PFSK-1 (cell line): ENCODE results near the gene TMEM129.

Experiments used
- POLR2AphosphoS5 ChIP-seq: IDR thresholded peaks from 2 replicates; pipeline ENCODE4 v1.6.1; 2012; ENCODE audit warnings: low read depth, mild to moderate bottlenecking, control low read depth, low read length, moderate library complexity
- TAF1 ChIP-seq: IDR thresholded peaks from 2 replicates; pipeline ENCODE4 v1.6.1; 2012; ENCODE audit warnings: low read length, control low read depth, borderline replicate concordance; ENCODE audit not compliant: insufficient read depth
- TF ChIP-seq, protein P1 (sequence below), 2 experiments: IDR thresholded peaks; 2 replicates each; pipeline versions ENCODE4 v1.6.1 to v1.8.0; 2011 to 2012; ENCODE audit warnings: low read depth in 2 of 2, low read length in 2 of 2, control low read depth in 1 of 2, inconsistent platforms in 1 of 2, mild to moderate bottlenecking in 1 of 2, moderate library complexity in 1 of 2; ENCODE audit not compliant: insufficient read depth in 1 of 2

DNA sequence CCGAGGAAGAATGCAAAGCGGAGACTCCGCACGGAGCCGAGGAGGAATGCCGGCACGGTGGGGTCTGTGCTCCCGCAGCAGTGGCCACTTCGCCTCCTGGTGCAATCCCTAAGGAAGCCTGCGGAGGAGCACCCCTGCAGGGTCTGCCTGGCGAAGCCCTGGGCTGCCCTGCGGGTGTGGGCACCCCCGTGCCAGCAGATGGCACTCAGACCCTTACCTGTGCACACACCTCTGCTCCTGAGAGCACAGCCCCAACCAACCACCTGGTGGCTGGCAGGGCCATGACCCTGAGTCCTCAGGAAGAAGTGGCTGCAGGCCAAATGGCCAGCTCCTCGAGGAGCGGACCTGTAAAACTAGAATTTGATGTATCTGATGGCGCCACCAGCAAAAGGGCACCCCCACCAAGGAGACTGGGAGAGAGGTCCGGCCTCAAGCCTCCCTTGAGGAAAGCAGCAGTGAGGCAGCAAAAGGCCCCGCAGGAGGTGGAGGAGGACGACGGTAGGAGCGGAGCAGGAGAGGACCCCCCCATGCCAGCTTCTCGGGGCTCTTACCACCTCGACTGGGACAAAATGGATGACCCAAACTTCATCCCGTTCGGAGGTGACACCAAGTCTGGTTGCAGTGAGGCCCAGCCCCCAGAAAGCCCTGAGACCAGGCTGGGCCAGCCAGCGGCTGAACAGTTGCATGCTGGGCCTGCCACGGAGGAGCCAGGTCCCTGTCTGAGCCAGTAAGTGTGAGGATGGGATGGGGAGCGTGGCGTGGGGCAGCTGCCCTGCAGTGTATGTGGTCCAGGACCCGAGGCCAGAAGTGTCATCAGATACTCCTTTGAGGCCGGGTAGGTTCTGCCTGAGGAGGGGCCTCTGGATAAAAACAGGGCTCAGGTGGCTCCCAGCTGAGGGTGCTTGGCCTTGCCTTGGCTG is 7.2 kb upstream of the TMEM129 start:
- TF ChIP-seq POLR2AphosphoS5 (no peak), TAF1 (no peak)
- TF ChIP-seq, protein P1, sequence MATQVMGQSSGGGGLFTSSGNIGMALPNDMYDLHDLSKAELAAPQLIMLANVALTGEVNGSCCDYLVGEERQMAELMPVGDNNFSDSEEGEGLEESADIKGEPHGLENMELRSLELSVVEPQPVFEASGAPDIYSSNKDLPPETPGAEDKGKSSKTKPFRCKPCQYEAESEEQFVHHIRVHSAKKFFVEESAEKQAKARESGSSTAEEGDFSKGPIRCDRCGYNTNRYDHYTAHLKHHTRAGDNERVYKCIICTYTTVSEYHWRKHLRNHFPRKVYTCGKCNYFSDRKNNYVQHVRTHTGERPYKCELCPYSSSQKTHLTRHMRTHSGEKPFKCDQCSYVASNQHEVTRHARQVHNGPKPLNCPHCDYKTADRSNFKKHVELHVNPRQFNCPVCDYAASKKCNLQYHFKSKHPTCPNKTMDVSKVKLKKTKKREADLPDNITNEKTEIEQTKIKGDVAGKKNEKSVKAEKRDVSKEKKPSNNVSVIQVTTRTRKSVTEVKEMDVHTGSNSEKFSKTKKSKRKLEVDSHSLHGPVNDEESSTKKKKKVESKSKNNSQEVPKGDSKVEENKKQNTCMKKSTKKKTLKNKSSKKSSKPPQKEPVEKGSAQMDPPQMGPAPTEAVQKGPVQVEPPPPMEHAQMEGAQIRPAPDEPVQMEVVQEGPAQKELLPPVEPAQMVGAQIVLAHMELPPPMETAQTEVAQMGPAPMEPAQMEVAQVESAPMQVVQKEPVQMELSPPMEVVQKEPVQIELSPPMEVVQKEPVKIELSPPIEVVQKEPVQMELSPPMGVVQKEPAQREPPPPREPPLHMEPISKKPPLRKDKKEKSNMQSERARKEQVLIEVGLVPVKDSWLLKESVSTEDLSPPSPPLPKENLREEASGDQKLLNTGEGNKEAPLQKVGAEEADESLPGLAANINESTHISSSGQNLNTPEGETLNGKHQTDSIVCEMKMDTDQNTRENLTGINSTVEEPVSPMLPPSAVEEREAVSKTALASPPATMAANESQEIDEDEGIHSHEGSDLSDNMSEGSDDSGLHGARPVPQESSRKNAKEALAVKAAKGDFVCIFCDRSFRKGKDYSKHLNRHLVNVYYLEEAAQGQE (IDR thresholded peaks at IDR 0.05; ENCODE audit: insufficient read depth in 1 of 2, low read depth in 2 of 2, low read length in 2 of 2) = no peak
